T1000 (cell line): ENCODE results near the gene HINT3.
"Not testable (repeated sequence)": the region's sequence is repeated elsewhere in the genome, so short reads cannot be mapped to it uniquely, and the experiment has no call there.

Experiments
- DNase-seq: peaks from one replicate; lab custom pipeline; 2025; ENCODE audit warnings: mixed read lengths; lab: John Stamatoyannopoulos, UW

The HINT3 gene

DNA sequence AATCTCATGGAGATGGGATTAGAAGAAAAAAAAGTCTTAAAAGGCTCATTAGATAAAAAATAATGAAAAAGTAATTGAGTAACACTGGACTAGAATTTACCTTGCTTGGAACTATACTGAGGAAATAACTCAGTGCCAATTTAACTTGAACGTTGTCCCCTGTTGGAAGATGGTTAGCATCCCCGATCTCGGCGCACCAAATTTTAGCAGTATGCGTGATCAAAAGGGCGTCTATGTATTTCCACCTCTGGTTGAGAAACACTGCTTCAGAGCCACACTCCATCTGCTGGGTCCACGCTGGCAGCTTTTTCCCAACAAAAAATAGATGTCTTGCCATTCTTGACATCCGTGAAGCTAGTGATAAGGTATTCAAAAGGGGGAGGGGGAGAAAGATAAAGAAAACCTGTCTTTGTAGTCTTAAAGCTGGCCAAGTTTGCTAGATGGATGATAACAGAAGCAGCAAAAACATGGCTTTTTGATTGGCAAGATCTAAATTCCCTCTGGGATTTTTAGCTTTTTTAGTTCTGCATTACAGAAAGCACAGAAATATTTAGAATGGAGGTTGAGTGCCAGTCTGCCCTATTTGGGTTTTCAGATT is 6.4 kb downstream of the HINT3 start:
- DNase-seq, result no peak

DNA sequence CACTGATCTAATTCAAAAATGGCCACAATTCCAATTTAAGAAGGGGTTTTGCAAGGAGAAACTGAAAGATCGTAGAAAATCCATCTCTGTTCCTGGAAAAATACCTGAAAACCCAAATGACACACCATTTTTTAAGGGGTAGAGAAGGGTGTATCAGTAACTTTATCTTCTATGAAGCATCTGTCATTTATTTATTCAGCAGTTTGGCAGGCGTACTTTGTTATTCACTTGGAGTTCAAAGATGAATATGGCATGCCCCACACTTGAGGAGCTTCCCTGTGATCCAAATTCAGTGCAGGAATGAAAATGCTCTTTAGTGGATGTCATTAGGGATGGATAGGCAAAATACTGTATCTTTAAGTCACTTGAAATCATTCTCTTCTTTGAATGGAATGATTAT is 7.2 kb downstream of the HINT3 start:
- no peak for DNase-seq

DNA sequence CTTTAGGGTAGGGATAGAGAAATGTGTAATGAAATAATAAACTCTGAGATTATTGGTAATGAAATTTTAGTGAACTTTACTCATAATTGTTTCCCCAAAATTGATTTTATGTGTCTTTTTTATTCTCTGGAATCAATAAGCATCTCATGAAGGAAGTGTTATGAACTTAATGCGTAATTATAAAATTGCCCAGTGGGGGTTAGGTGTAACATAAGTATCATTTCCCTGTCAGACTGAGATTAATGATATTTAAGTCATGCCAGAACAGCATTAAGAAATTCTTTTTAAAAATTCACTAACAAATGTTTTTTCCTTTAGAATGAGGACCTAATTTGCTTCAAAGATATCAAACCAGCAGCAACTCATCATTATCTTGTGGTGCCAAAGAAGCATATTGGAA is 10.0 kb downstream of the HINT3 start:
- DNase-seq, result no peak

DNA sequence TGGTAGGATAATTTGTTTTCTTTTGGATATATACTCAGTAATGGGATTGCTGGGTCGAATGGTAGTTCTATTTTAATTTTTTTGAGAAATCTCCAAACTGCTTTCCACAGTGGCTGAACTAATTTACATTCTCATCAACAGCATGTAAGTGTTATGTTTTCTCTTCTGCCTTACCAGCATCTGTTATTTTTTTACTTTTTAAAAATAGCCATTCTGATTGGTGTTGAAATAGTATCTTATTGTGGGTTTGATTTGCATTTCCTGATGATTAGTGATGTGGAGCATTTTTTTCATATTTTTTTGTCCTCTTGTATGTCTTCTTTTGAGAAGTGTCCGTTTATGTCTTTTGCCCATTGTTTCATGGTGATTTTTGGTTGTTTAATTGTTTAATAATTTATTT is 11.9 kb downstream of the HINT3 start:
- no peak for DNase-seq

DNA sequence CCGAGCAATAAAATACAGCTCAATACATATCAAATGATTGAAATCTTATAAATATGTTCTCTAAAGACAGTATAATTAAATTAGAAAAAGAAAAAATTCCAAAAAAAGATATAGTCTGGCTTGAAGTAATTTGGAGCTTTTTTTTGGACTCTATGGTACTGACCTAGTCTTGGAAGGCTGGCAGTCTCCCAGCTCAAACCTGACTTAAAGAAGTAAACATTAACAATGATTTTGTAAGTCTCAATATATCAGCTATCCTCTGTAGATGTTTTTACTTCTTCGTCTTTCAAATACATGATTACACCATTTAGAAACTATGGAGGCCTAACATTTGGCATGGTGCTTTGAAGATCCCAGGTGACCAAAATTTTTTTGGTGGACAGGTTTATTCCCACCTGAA is 14.2 kb downstream of the HINT3 start:
- DNase-seq, result no peak

DNA sequence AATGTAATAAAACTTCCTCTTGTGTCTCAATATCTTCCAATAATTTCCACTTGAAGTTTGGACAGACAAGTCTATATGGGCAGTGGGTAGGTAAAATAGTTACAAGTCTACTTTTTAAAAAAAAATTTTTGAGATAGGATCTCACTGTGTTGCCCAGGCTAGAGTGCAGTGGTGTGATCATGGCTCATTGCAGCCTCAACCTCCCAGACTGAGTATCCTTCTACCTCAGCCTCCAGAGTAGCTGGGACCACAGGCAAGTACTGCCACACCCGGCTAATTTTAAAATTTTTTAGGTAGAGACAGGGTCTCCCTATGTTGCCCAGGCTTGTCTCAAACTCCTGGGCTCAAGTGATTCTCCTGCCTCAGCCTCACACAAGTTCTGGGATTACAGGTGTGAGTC is 15.9 kb downstream of the HINT3 start:
- DNase-seq, result not testable (repeated sequence)

DNA sequence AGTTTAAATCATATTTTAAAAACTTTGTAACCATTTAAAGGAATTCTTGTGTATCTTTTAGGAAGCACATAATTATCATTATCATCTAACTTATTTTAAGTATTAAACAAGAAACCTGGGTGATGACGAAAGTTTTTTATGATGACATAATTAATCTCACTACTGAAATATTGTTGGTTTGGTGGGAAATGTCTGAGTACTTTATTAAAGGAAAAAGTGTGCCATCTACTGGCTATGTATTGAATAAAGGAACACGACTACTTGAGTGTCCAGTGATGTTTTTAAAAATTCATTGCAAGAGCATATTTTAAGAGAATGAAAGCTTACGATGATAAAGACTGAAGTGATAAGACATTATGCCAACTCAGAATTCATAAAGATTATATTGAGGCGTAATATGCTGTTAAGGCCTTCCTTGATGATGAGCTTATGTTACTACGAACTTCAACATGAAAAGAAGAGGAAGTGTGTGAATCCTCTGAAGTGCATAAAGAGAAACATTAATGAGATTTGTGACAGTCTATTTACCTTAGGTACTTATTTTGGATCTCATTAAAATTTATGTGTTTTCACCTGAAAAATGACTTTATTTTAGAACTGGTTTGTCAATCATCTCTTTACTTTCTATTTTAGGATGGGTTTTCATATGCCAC is 17.8 kb downstream of the HINT3 start:
- no peak for DNase-seq

DNA sequence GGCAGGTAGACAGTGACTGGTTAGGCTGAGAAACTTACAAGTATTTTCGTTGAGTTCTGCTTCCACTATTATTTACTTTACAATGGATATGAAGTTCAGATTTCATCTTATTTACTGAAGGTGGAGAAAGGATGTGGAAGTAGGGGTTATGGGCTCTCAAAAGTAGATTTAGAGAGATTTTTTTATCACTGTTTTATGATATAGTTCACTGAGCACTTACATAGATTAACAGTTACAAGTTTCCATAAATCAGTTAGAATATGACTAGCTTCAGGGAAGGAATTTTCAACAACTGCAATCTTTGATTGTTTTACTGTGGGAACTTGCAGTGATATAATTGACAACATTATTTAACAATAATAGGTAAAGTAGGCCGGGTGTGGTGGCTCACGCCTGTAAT is 22.5 kb downstream of the HINT3 start:
- DNase-seq, result no peak

DNA sequence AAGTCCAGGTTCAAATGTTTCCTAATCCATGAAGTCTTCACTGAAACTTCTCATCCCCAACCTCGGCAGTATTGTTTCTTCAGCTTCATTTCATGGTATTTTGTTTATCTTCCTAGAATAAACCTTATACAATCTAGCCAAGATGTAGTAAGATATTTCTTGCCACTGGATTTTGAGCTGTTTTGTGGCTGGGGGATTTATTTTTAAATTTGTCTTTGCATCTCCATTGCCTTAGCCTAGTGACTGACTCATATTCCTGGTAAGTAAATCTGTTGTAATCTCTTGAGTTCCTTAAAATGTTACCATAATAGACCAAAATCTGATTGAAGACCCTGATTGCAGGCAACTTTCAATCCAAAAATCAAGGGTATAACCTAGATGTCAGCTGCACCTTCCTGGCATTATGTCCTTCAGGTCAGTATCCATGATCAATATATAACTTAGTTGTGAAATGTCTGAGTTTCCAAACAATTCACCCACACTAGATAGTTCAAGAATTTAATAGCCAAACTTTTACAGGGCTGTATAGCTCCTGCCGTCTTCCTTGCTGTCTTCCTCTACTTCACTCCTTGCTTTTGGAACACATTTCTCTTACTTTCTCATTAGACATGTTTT is 25.1 kb downstream of the HINT3 start:
- no peak for DNase-seq

DNA sequence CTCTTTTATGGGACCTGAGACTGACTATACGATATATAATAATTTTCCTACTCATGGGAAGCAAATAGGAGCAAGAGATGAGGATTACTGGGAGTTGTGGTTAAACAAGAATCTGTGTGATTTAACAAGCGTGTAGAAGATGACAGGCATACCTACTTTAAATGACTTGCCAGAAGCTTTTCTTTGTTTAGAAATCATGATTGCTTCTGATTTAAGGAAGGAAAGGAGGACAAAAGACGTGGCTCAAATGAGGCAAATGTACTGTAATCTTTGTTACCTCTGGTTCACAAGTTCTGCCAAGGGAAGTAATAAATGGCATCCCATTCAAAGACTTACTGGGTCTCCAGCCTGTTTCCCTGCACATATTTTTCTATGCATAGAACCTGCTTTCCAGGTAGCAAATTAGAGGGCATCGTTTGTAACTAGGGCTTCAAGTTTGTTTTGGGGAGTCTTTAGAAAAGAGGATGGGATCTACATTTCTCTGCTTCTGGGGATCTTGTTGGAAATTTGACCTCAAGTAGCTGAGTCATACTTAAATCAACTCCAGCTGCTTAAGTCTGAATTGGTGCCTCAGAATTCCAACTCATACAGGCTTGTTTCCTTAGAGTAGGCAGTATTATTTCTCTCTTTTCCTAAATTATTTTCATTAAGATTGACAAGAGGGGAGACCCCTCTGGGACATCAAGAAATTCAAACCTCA is 26.8 kb downstream of the HINT3 start:
- DNase-seq, result no peak

DNA sequence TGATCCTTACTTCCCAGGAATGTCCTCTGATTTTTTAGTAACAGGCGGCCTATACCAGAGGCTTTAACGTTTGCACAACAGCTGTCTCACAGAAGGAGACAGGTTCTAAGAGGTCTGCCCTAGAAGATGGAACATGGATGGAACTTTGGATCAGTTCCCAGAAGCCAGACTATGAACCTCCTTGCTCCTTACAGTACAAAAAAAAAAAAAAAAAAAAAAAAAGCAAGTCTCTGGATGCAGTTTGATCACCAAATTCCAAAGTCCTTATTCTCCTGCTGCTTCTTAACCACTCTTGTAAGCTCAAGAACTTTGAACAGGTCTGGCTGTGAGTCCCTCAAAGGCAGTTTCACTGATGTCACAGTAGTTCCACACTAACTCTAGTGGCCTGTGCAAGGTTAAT is 27.7 kb downstream of the HINT3 start:
- no peak for DNase-seq

DNA sequence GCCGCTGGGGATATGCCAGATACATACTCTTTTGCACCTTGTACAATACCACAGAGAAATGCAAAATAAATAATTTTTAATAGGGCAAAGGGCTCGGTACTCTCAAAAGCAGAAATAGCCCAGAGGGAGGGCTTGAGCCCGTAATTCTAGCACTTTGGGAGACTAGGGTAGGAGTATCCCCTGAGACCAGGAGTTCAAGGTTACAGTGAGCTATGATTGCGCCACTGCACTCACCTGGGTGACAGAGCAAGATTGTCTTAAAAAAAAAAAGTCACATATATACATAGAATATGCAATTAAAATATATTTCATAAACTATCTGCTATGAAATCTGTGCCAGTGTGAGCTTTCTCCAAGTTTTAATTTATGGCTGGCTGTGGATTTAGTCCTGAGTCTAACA is 29.0 kb downstream of the HINT3 start:
- DNase-seq, result no peak

DNA sequence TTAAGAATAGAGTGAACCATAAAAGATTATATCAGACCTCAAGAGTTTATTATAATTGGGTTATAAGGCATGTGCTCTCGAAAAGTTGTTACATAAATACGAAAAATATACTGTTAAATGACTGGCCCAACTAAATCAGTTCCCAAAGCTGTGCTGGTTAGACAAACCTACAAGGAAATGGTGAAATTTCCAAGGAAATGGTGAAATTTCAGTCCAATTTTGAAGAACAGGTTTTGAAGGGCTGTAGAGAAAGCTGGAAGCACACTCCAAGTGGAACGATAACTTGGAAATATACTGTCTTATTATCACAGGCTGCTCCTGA is 29.4 kb downstream of the HINT3 start:
- no peak for DNase-seq

DNA sequence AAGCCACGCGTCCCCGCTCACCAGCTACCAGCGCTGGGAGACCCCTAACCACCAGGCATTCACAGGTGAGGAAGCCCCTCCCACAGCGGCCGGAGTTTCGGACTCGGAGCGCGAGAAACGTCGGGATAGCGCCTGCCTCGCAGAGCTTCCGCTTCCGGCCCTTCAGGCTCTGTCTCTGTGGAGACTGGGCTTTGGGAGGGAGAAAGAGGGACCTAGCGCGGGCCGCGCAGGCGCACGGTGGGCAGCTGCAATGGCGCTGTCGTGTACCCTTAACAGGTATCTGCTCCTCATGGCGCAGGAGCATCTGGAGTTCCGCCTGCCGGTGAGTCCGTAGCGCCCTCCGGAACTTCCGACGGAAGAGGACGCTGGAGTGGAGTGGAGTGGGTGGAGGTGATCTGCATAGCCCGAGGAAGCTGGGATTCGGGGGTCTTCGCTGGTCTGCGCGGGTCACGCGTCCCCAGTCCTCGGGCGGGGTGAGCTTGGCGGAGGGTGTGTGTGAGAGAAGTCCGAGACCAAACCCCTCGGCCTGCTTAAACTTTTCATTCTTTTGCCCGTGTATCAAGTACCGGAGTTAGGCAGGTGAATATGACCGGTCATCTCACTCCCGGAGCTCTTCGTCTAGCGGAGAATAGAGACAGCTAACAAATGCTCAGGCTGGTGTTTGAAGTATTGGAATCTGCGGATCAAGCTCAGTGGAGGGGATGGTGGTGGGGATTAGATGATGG is 29.9 kb downstream of the HINT3 start, which contains the start of gene TRMT11:
TRMT11 (plus strand) TSS at position 240 of the 725 bp plus-strand sequence; CDS start at position 251, 11 bp downstream.
- peak; percentile 70 for DNase-seq

DNA sequence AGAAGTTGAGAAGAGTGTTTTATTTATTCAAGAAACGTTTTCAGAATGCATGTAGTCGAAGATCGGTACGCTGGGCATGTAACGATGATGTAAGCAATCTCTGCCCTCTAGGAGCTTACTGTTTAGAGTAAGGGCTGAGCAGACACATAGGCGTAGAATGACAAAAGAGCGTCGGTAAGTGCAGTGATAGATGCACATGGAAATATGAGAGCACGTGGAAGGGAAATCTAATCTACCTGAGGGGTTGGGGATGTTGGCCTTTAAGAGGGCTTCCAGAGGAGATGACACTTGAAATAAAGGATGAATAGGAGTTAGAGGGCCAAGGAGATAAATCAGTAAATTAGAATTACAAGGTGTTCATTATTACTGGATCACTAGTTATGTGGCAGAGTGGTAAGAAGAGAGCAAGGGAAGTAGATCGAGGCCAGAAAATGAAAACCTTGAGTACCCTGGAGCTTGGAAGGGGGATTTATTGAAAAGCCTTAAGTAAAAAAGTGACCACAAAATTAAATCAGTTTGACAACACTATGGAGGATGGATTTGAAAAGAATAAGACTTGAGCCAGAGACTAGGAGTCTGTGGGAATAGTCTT is 30.6 kb downstream of the HINT3 start:
- no peak for DNase-seq

DNA sequence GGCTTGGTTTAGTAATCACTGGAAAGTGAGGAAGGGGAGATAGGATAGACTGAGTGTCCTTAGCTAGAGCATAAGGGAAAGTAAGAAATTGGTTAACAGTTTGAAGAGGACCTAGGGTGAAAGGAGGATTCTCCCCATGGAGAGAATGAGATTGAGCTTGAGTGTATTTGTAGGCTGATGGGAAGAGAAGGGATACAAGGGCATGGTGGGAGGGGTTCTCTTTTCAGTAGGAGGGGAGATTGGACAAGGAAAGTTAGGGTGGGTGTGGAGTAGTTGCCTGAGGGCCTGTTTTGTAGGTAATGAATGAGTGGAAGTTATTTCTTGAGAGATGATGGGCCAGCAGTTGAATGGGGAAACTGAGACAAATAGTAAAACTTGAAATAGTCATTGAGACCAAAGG is 31.7 kb downstream of the HINT3 start:
- no peak for DNase-seq

DNA sequence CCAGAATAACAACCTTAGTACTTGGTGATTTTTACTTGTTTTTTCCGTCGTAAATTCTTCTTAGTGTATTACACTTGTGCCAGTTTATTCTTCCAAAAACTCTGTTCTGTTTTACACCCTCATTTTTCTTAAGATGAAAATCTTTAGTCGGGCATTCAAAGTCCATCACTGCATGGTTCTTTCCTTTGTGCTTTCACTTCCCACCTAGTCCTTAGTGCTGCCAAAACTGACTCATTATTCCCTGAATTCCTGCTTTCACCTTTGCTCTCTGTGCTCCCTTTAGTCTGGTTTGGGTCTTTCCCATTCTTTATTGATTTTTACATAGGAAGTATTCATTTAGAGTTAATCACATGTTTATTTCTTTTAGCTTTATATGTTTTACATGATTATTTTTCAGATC is 33.1 kb downstream of the HINT3 start:
- DNase-seq, result no peak

DNA sequence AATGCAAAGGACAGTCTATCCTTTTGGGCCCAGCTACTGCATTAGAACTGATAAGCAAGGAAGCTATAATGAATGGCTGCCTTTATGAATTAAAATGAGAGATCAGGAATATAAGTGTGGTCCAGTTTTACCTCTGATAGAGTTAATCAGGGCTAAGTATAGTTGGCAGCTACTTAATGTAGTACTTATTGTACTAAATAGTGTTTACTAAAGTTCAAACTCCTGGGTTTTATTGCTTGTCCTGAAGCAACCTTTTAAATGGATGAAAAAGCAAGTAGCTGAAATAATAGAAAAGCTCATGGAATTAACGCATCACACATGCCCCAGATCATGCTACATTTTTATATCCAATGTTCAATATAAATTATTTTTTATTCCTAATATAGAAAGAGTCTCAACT is 35.1 kb downstream of the HINT3 start:
- no peak for DNase-seq

DNA sequence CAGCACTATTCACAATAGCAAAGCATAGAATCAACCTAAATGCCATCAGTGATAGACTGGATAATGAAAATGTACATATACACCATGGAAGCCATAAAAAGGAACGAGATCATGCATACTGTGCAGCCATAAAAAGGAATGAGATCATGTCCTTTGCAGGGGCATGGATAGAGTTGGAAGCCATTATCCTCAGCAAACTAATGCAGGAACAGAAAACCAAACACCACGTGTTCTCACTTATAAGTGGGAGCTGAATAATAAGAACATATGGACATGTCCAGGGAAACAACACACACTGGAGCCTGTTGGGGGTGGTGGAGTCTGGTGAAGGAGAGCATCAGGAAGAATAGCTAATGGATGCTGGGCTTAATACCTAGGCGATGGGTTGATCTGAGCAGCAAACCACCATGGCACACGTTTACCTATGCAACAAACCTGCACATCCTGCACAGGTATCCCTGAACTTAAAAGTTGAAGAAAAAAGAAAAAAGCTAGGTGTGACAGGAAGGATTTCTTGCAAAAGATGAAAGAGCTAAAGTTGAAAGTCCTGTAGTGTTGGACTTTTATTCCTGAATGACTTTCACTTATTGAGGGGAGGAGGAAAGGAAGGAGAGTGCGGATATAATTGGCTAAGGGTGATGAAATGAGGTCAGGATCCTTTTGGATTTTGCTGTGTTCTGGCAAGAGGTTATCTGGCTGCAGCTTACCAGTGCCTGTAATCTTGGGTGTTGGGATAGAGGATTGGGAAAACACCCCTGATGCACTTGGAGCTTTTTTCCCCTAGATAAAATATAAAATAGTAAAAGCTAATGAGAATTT is 38.3 kb downstream of the HINT3 start:
- DNase-seq, result no peak

DNA sequence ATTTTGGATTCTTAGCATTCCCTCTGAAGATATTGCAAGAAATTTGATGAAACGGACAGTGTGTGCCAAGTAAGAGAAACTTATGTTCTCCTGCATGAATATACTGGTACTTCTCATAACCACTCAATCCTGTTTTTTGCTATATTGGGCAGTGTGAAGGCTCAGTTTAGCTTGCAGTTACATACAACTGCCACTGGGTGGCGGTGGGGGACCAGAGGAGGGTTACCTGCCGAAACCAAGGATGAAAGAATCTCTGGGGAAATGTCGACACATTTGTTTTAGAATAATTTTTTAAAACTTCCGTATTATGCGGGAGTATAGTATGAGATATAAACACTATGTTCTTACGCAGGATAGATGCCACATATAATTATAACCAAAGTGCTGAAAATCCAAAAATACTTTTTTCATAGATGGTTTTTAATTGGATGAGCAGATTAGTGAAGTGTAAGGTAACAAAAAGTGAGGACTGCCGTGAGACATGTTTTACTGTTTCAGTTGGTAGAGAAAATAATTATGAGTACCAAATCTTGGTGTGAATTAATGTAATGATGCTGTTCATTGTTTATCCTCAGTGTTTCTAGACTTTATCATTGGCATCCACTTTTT is 39.5 kb downstream of the HINT3 start:
- peak; percentile 32 for DNase-seq
